ENCODE results near the gene TEKT1.
"Not testable (repeated sequence)": the region's sequence is repeated elsewhere in the genome, so short reads cannot be mapped to it uniquely, and the experiment has no call there.

The TEKT1 gene

DNA sequence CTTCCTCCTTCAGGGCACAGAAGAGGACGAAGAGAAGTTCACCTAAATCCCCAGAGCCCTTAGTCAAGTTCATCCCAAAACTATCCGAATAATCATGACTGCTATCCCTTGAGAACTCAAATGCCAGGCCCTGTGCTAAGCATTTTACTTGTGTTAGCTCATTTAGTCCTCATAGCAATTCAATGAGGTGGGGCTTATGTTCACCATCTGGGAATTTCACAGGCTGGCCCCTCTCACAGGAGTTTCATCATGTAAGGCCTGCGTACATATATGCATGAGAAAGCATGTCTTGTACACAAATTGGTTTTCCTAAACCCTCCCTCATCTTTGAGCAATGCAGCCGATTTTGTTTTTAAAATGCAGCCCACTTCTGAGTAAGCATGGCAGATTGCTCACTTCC lies 12.9 kb upstream of the TEKT1 start:
- not testable (repeated sequence) for H3K79me2 ChIP-seq (ENCODE audit: low read length); H3K36me3 ChIP-seq (replicated peaks; ENCODE audit: insufficient read depth, low read length); H3K4me2 ChIP-seq (ENCODE audit: low read depth, low read length); H3K27me3 ChIP-seq (replicated peaks; ENCODE audit: insufficient read depth, low read length); DNase-seq; H3K9ac ChIP-seq (ENCODE audit: low read length); H4K20me1 ChIP-seq (ENCODE audit: insufficient read depth, low read length); H3K27ac ChIP-seq (ENCODE audit: low read length); H3K4me3 ChIP-seq (ENCODE audit: low read length); H3K4me1 ChIP-seq (ENCODE audit: low read length); H2AFZ ChIP-seq (ENCODE audit: low read length); H3F3A ChIP-seq (ENCODE audit: insufficient read depth, low read length); H3K9me3 ChIP-seq (replicated peaks; ENCODE audit: insufficient read depth, low read length); H3K9me2 ChIP-seq (replicated peaks; ENCODE audit: insufficient read depth, low read length)

DNA sequence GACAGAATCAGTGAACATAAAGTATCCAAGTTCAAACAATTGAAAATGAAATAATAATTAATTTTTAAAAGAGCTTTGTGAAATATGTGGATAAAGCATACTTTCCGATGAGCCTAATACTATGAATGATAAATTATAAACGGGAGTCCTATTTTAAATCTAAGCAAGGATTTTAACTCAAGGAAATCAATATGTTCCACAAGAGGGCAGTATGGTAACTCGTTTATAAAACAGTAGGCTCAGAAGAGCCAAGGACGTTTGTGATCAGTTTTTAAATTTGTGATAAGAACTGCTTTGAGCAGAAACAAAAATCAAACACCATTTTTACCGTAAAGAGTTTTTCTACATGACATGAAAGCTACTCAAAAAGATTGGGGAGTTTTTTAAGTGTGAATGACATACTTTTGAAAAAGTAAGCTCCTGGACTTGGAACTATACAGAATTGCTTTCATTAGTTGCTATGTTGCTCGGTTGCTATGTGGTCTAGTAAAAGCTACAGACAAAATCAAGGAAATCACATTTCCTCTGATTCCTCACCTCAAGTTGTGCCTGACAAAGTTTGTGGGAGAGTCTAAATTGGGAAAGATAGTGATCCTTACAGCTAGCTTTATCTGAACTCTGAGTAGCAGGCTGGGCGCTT lies 11.8 kb upstream of the TEKT1 start:
- H3K36me3 ChIP-seq (replicated peaks; ENCODE audit: insufficient read depth, low read length) = no peaks in the 10 kb centered on the region
- H3F3A ChIP-seq (ENCODE audit: insufficient read depth, low read length) = no peaks in the 10 kb centered on the region
- H3K4me3 ChIP-seq (ENCODE audit: low read length) = no peak overlapping the region
- 0 out of 2 replicates have a peak, but pooled peaks cover 3% of the 10 kb centered on the region for H3K27me3 ChIP-seq (replicated peaks; ENCODE audit: insufficient read depth, low read length)
- no peaks in the 10 kb centered on the region for H3K9me2 ChIP-seq (replicated peaks; ENCODE audit: insufficient read depth, low read length)
- H2AFZ ChIP-seq (ENCODE audit: low read length) = no peak overlapping the region
- H3K9me3 ChIP-seq (replicated peaks; ENCODE audit: insufficient read depth, low read length) = no peaks in the 10 kb centered on the region
- DNase-seq = peak; percentile 80
- no peak overlapping the region for H3K27ac ChIP-seq (ENCODE audit: low read length)
- H3K79me2 ChIP-seq (ENCODE audit: low read length) = no peaks in the 10 kb centered on the region
- no peak overlapping the region for H3K4me2 ChIP-seq (ENCODE audit: low read depth, low read length)
- no peak overlapping the region for H3K9ac ChIP-seq (ENCODE audit: low read length)
- TF ChIP-seq EZH2phosphoT487 (IDR thresholded peaks at IDR 0.05; ENCODE audit: low read length) = no peak
- TF ChIP-seq EZH2 (optimal IDR thresholded peaks at IDR 0.05; ENCODE audit: low read depth, low read length) = no peak
- TF ChIP-seq, protein P1, sequence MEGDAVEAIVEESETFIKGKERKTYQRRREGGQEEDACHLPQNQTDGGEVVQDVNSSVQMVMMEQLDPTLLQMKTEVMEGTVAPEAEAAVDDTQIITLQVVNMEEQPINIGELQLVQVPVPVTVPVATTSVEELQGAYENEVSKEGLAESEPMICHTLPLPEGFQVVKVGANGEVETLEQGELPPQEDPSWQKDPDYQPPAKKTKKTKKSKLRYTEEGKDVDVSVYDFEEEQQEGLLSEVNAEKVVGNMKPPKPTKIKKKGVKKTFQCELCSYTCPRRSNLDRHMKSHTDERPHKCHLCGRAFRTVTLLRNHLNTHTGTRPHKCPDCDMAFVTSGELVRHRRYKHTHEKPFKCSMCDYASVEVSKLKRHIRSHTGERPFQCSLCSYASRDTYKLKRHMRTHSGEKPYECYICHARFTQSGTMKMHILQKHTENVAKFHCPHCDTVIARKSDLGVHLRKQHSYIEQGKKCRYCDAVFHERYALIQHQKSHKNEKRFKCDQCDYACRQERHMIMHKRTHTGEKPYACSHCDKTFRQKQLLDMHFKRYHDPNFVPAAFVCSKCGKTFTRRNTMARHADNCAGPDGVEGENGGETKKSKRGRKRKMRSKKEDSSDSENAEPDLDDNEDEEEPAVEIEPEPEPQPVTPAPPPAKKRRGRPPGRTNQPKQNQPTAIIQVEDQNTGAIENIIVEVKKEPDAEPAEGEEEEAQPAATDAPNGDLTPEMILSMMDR (IDR thresholded peaks at IDR 0.05; ENCODE audit: low read length) = peak; percentile 44
- H4K20me1 ChIP-seq (ENCODE audit: insufficient read depth, low read length) = no peaks in the 10 kb centered on the region
- no peaks in the 10 kb centered on the region for H3K4me1 ChIP-seq (ENCODE audit: low read length)

DNA sequence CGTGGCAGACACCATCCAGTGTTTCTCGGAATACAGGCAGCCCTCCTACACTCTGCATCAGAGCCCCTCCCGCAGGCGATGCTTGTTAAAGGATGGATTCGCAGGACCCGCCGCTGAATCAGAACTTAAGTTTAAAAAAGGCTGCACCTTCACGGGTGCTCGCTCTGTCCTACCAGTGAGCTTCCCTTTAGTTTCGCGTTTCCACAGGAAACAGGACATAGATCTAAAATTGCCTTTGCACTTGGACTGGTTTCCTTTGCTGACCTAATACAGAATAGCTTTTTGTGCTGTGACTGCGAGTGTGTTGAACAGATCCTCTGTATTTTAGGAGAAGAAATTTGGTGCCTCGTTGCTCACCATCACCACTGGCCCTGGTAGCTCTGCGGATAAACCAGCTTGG lies 10.2 kb upstream of the TEKT1 start:
- DNase-seq; H3K9me2 ChIP-seq (replicated peaks; ENCODE audit: insufficient read depth, low read length); H3K4me3 ChIP-seq (ENCODE audit: low read length); H3K79me2 ChIP-seq (ENCODE audit: low read length); H3K36me3 ChIP-seq (replicated peaks; ENCODE audit: insufficient read depth, low read length); H4K20me1 ChIP-seq (ENCODE audit: insufficient read depth, low read length); H3K4me1 ChIP-seq (ENCODE audit: low read length); H3K27ac ChIP-seq (ENCODE audit: low read length); H3K4me2 ChIP-seq (ENCODE audit: low read depth, low read length); H3K9ac ChIP-seq (ENCODE audit: low read length); H3K27me3 ChIP-seq (replicated peaks; ENCODE audit: insufficient read depth, low read length); H3F3A ChIP-seq (ENCODE audit: insufficient read depth, low read length); H3K9me3 ChIP-seq (replicated peaks; ENCODE audit: insufficient read depth, low read length); H2AFZ ChIP-seq (ENCODE audit: low read length): not testable (repeated sequence)

DNA sequence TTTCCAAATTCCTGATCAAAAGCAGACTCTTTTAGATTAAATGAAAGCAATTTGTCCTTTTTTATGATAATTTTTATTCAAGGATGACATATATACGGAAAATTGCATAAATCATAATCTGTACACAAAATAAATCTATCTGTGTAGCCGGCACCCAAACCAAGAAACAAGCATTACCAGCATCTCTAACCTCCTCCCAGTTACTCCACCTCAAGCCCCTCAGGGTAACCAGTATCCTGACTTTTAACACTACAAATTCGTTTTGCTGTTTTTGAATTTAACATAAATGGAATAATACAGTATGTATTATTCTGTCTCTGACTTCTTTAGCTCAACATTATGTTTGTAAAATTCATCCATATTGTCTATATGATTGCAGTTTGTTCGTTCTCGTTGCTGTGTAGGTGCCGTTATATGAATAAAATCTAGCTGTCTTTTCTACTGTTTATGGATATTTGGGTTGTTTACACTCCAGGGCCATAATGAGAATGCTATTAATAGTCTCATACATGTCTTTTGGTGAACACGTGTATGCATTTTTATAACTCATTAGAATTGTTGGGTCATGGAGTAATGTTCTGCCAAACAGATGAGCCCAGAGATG lies 1.0 kb downstream of the TEKT1 start:
- Histone ChIP-seq H3K4me3 (ENCODE audit: low read length) (no peak overlapping the region), H3K79me2 (ENCODE audit: low read length) (no peaks in the 10 kb centered on the region), H3K27me3 (replicated peaks; ENCODE audit: insufficient read depth, low read length) (peaks cover 22% of the 10 kb centered on the region; the same call in 1 of the 2 replicates), H3K9me3 (replicated peaks; ENCODE audit: insufficient read depth, low read length) (no peaks in the 10 kb centered on the region), H3K4me1 (ENCODE audit: low read length) (no peaks in the 10 kb centered on the region), H3F3A (ENCODE audit: insufficient read depth, low read length) (no peaks in the 10 kb centered on the region), H3K9ac (ENCODE audit: low read length) (no peak overlapping the region), H3K27ac (ENCODE audit: low read length) (no peak overlapping the region), H3K9me2 (replicated peaks; ENCODE audit: insufficient read depth, low read length) (no peaks in the 10 kb centered on the region), H3K4me2 (ENCODE audit: low read depth, low read length) (no peak overlapping the region), H2AFZ (ENCODE audit: low read length) (no peak overlapping the region), H3K36me3 (replicated peaks; ENCODE audit: insufficient read depth, low read length) (no peaks in the 10 kb centered on the region), H4K20me1 (ENCODE audit: insufficient read depth, low read length) (no peaks in the 10 kb centered on the region)
- no peak for TF ChIP-seq EZH2 (optimal IDR thresholded peaks at IDR 0.05; ENCODE audit: low read depth, low read length)
- TF ChIP-seq EZH2phosphoT487 (IDR thresholded peaks at IDR 0.05; ENCODE audit: low read length) = no peak
- TF ChIP-seq, protein P1 (IDR thresholded peaks at IDR 0.05; ENCODE audit: low read length) = no peak
- DNase-seq = no peak
